ENCODE data around the gene TK1. TPM values are rescaled to one million over a fixed set of nuclear protein-coding genes. Genes with fewer than 3 reads are reported as not detected.

The TK1 gene
- total RNA-seq, 4 donors from 2014 or later, result 11.3 to 57.7 (median 34.3) TPM

- H3K9me3 ChIP-seq, result no peaks in the 10 kb centered on the region
- peaks cover 0 to 17% (median 0%) of the 10 kb centered on the region in 3 donors for H3K36me3 ChIP-seq
- H3K4me1 ChIP-seq, result peaks cover 0 to 12% (median 9%) of the 10 kb centered on the region in 3 donors
- DNase-seq, result no peak
- H3K4me3 ChIP-seq, result no peak overlapping the region
- H3K27ac ChIP-seq, result no peak overlapping the region
- intact Hi-C loops (cut with DNase I), result no loop called here
- no peak for TF ChIP-seq POLR2A (IDR thresholded peaks at IDR 0.05)
- H3K27me3 ChIP-seq, result peaks cover 0 to 22% (median 0%) of the 10 kb centered on the region in 4 donors
- WGBS, 2 donors, result 95% methylated on average over 13 to 15 of the region's 16 CpGs
Measured at GRCh38 chr17:78225088-78225865, 38.4 kb upstream of the TK1 start.

DNA sequence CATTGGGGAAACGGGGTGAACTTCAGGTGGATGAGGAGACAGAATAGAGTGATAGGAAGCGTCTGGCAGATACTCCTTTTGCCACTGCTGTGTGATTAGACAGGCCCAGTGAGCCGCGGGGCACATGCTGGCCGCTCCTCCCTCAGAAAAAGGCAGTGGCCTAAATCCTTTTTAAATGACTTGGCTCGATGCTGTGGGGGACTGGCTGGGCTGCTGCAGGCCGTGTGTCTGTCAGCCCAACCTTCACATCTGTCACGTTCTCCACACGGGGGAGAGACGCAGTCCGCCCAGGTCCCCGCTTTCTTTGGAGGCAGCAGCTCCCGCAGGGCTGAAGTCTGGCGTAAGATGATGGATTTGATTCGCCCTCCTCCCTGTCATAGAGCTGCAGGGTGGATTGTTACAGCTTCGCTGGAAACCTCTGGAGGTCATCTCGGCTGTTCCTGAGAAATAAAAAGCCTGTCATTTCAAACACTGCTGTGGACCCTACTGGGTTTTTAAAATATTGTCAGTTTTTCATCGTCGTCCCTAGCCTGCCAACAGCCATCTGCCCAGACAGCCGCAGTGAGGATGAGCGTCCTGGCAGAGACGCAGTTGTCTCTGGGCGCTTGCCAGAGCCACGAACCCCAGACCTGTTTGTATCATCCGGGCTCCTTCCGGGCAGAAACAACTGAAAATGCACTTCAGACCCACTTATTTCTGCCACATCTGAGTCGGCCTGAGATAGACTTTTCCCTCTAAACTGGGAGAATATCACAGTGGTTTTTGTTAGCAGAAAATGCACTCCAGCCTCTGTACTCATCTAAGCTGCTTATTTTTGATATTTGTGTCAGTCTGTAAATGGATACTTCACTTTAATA lies 37.6 kb upstream of the TK1 start:
- Histone ChIP-seq H3K27me3 (peaks cover 0 to 14% (median 0%) of the 10 kb centered on the region in 4 donors), H3K4me3 (no peak overlapping the region), H3K36me3 (peaks cover 0 to 17% (median 0%) of the 10 kb centered on the region in 3 donors), H3K4me1 (peaks cover 0 to 12% (median 9%) of the 10 kb centered on the region in 3 donors), H3K9me3 (no peaks in the 10 kb centered on the region), H3K27ac (no peak overlapping the region)
- WGBS, 2 donors, result 70 to 84% methylated on average over 22 to 23 of the region's 27 CpGs
- TF ChIP-seq POLR2A (IDR thresholded peaks at IDR 0.05) (no peak), CTCF (IDR thresholded peaks at IDR 0.05) (no peak)
- DNase-seq, result no peak
- intact Hi-C loops (cut with DNase I), result no loop called here

- H3K27ac ChIP-seq, result peak overlapping the region in 2 of 4 donors; percentile 33 to 51
- no peaks in the 10 kb centered on the region for H3K9me3 ChIP-seq
- H3K36me3 ChIP-seq, result peaks cover 0 to 17% (median 0%) of the 10 kb centered on the region in 3 donors
- H3K4me1 ChIP-seq, result peaks cover 0 to 12% (median 9%) of the 10 kb centered on the region in 3 donors
- no peak overlapping the region for H3K4me3 ChIP-seq
- H3K27me3 ChIP-seq, result peaks cover 0 to 7% (median 0%) of the 10 kb centered on the region in 4 donors
- 71 to 90% methylated on average over 3 of the region's 3 CpGs for WGBS, 2 donors
- TF ChIP-seq POLR2A (IDR thresholded peaks at IDR 0.05) (no peak), CTCF (IDR thresholded peaks at IDR 0.05) (no peak)
- intact Hi-C loops (cut with DNase I), result no loop called here
- DNase-seq, result no peak
Measured at GRCh38 chr17:78223765-78224164, 36.9 kb upstream of the TK1 start.

- intact Hi-C loops (cut with DNase I), result no loop called here
- Histone ChIP-seq H3K27ac (peak overlapping the region in 2 of 4 donors; percentile 33 to 51), H3K4me1 (peaks cover 0 to 12% (median 9%) of the 10 kb centered on the region in 3 donors), H3K9me3 (no peaks in the 10 kb centered on the region), H3K27me3 (no peaks in the 10 kb centered on the region), H3K36me3 (peaks cover 0 to 17% (median 0%) of the 10 kb centered on the region in 3 donors), H3K4me3 (no peak overlapping the region)
- DNase-seq, result no peak
- 69 to 89% methylated on average over 4 of the region's 4 CpGs for WGBS, 2 donors
- TF ChIP-seq POLR2A (IDR thresholded peaks at IDR 0.05) (no peak), CTCF (IDR thresholded peaks at IDR 0.05) (no peak)
Measured at GRCh38 chr17:78223061-78223460, 36.2 kb upstream of the TK1 start.

GRCh38 chr17:78219396-78220150 lies 32.7 kb upstream of the TK1 start:
- Histone ChIP-seq H3K9me3 (no peaks in the 10 kb centered on the region), H3K4me3 (no peak overlapping the region), H3K4me1 (peaks cover under 1 to 12% (median under 1%) of the 10 kb centered on the region in 3 donors), H3K36me3 (peaks cover 0 to 14% (median 0%) of the 10 kb centered on the region in 3 donors), H3K27me3 (no peaks in the 10 kb centered on the region), H3K27ac (no peak overlapping the region)
- 50 to 73% methylated on average over 7 to 11 of the region's 11 CpGs for WGBS, 2 donors
- intact Hi-C loops (cut with DNase I), result no loop called here
- no peak for TF ChIP-seq POLR2A (IDR thresholded peaks at IDR 0.05)
- no peak for TF ChIP-seq CTCF (IDR thresholded peaks at IDR 0.05)
- no peak for DNase-seq

Data from esophagus squamous epithelium (tissue), 5 donors.